SK-N-SH treated with all-trans-retinoic acid at 6 μM for 48 hours (cell line): ENCODE measurements around the gene POT1.

Experiments
- ATAC-seq: fragments of 200-7000 bp; cut with Tn5 transposase; 3 replicates; pipeline ENCODE4 v1.9.1; 2020; ENCODE audit warnings: mild to moderate bottlenecking, moderate library complexity
- BACH2 ChIP-seq: fragments of 250-450 bp; sonication (Bioruptor Pico); IDR thresholded peaks from 2 replicates; pipeline ENCODE4 v1.9.0; 2021; ENCODE audit warnings: mild to moderate bottlenecking, borderline replicate concordance
- CSDC2 ChIP-seq: fragments of 250-450 bp; sonication (Bioruptor Pico); IDR thresholded peaks from 2 replicates; pipeline ENCODE4 v1.5.0; 2020; ENCODE audit warnings: mild to moderate bottlenecking, moderate library complexity
- ESRRG ChIP-seq: fragments of 250-450 bp; sonication (Bioruptor Pico); IDR thresholded peaks from 2 replicates; pipeline ENCODE4 v1.6.1; 2021; ENCODE audit warnings: mild to moderate bottlenecking
- ISL1 ChIP-seq: fragments of 250-450 bp; sonication (Bioruptor Pico); IDR thresholded peaks from 2 replicates; pipeline ENCODE4 v2.1.2; 2022; ENCODE audit warnings: mild to moderate bottlenecking, moderate library complexity
- OSR1 ChIP-seq: fragments of 250-450 bp; sonication (Bioruptor Pico); IDR thresholded peaks from 2 replicates; pipeline ENCODE4 v1.8.0; 2022; ENCODE audit warnings: moderate library complexity, mild to moderate bottlenecking, inconsistent platforms
- PPARA ChIP-seq: fragments of 250-450 bp; sonication (Bioruptor Pico); IDR thresholded peaks from 2 replicates; pipeline ENCODE4 v1.5.0; 2020; ENCODE audit warnings: mild to moderate bottlenecking, borderline replicate concordance
- RARB ChIP-seq: fragments of 250-450 bp; sonication (Bioruptor Pico); IDR thresholded peaks from 2 replicates; pipeline ENCODE4 v1.8.0; 2021; ENCODE audit warnings: mild to moderate bottlenecking, moderate library complexity
- SNAI2 ChIP-seq: fragments of 250-450 bp; sonication (Bioruptor Pico); IDR thresholded peaks from 2 replicates; pipeline ENCODE4 v1.5.0; 2020; ENCODE audit warnings: mild to moderate bottlenecking, moderate library complexity
- TCF4 ChIP-seq: fragments of 250-450 bp; sonication (Bioruptor Pico); IDR thresholded peaks from 2 replicates; pipeline ENCODE4 v1.8.0; 2021; ENCODE audit warnings: mild to moderate bottlenecking, moderate library complexity, borderline replicate concordance
- TOX ChIP-seq: fragments of 250-450 bp; sonication (Bioruptor Pico); IDR thresholded peaks from 2 replicates; pipeline ENCODE4 v1.8.0; 2021; ENCODE audit warnings: mild to moderate bottlenecking, moderate library complexity, borderline replicate concordance
- ZC3H10 ChIP-seq: fragments of 250-450 bp; sonication (Bioruptor Pico); IDR thresholded peaks from 2 replicates; pipeline ENCODE4 v1.5.1; 2021; ENCODE audit warnings: mild to moderate bottlenecking, moderate library complexity
- ZFP3 ChIP-seq: fragments of 250-450 bp; sonication (Bioruptor Pico); IDR thresholded peaks from 2 replicates; pipeline ENCODE4 v1.5.0; 2020; ENCODE audit warnings: mild to moderate bottlenecking, moderate library complexity
- ZFP30 ChIP-seq: fragments of 450-650 bp; formaldehyde crosslinking; IDR thresholded peaks from 2 replicates; pipeline ENCODE4 v1.5.0; 2022; ENCODE audit warnings: mild to moderate bottlenecking, moderate library complexity
- ZNF565 ChIP-seq: fragments of 450-650 bp; formaldehyde crosslinking; conservative IDR thresholded peaks from 2 replicates; pipeline ENCODE4 v1.5.0; 2020; ENCODE audit warnings: low read depth, mild to moderate bottlenecking, moderate library complexity
- ZNF70 ChIP-seq: fragments of 450-650 bp; formaldehyde crosslinking; IDR thresholded peaks from 2 replicates; pipeline ENCODE4 v1.5.0; 2020; ENCODE audit warnings: mild to moderate bottlenecking, moderate library complexity
- TF ChIP-seq, protein P1 (sequence below): fragments of 250-450 bp; sonication (Bioruptor Pico); IDR thresholded peaks from 2 replicates; pipeline ENCODE4 v1.5.1; 2020; ENCODE audit warnings: low read depth, mild to moderate bottlenecking, moderate library complexity
- TF ChIP-seq, protein P2 (sequence below): fragments of 250-450 bp; sonication (Bioruptor Pico); IDR thresholded peaks from 2 replicates; pipeline ENCODE4 v1.5.0; 2020; ENCODE audit warnings: mild to moderate bottlenecking, moderate library complexity
- TF ChIP-seq, protein P3 (sequence below): fragments of 250-450 bp; sonication (Bioruptor Pico); IDR thresholded peaks from 2 replicates; pipeline ENCODE4 v1.8.0; 2021; ENCODE audit warnings: low read depth, mild to moderate bottlenecking, moderate library complexity, borderline replicate concordance

The POT1 gene

GRCh38 chr7:124956160-124956559, 26.5 kb upstream of the POT1 start:
- TF ChIP-seq PPARA (CRISPR knock-in tag) (no peak), BACH2 (CRISPR knock-in tag) (no peak), ZFP30 (no peak), ZNF70 (CRISPR knock-in tag) (no peak), ZC3H10 (CRISPR knock-in tag) (no peak)
- TF ChIP-seq, protein P1, sequence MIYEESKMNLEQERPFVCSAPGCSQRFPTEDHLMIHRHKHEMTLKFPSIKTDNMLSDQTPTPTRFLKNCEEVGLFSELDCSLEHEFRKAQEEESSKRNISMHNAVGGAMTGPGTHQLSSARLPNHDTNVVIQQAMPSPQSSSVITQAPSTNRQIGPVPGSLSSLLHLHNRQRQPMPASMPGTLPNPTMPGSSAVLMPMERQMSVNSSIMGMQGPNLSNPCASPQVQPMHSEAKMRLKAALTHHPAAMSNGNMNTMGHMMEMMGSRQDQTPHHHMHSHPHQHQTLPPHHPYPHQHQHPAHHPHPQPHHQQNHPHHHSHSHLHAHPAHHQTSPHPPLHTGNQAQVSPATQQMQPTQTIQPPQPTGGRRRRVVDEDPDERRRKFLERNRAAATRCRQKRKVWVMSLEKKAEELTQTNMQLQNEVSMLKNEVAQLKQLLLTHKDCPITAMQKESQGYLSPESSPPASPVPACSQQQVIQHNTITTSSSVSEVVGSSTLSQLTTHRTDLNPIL: no peak
- TF ChIP-seq, protein P2, sequence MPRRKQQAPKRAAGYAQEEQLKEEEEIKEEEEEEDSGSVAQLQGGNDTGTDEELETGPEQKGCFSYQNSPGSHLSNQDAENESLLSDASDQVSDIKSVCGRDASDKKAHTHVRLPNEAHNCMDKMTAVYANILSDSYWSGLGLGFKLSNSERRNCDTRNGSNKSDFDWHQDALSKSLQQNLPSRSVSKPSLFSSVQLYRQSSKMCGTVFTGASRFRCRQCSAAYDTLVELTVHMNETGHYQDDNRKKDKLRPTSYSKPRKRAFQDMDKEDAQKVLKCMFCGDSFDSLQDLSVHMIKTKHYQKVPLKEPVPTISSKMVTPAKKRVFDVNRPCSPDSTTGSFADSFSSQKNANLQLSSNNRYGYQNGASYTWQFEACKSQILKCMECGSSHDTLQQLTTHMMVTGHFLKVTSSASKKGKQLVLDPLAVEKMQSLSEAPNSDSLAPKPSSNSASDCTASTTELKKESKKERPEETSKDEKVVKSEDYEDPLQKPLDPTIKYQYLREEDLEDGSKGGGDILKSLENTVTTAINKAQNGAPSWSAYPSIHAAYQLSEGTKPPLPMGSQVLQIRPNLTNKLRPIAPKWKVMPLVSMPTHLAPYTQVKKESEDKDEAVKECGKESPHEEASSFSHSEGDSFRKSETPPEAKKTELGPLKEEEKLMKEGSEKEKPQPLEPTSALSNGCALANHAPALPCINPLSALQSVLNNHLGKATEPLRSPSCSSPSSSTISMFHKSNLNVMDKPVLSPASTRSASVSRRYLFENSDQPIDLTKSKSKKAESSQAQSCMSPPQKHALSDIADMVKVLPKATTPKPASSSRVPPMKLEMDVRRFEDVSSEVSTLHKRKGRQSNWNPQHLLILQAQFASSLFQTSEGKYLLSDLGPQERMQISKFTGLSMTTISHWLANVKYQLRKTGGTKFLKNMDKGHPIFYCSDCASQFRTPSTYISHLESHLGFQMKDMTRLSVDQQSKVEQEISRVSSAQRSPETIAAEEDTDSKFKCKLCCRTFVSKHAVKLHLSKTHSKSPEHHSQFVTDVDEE (CRISPR knock-in tag): no peak
- TF ChIP-seq, protein P3, sequence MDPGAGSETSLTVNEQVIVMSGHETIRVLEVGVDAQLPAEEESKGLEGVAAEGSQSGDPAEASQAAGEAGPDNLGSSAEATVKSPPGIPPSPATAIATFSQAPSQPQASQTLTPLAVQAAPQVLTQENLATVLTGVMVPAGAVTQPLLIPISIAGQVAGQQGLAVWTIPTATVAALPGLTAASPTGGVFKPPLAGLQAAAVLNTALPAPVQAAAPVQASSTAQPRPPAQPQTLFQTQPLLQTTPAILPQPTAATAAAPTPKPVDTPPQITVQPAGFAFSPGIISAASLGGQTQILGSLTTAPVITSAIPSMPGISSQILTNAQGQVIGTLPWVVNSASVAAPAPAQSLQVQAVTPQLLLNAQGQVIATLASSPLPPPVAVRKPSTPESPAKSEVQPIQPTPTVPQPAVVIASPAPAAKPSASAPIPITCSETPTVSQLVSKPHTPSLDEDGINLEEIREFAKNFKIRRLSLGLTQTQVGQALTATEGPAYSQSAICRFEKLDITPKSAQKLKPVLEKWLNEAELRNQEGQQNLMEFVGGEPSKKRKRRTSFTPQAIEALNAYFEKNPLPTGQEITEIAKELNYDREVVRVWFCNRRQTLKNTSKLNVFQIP (CRISPR knock-in tag): no peak
- ATAC-seq: no peak

- TF ChIP-seq BACH2 (CRISPR knock-in tag) (no peak), TCF4 (no peak), ZFP30 (no peak), ZNF565 (CRISPR knock-in tag) (no peak)
- ATAC-seq: no peak
Measured at GRCh38 chr7:124954790-124955189, 25.2 kb upstream of the POT1 start.

GRCh38 chr7:124945680-124946079, 16.1 kb upstream of the POT1 start:
- TF ChIP-seq, protein P2 (CRISPR knock-in tag): no peak
- TF ChIP-seq ZFP3 (no peak), ZNF70 (CRISPR knock-in tag) (no peak), RARB (CRISPR knock-in tag) (no peak), ZC3H10 (CRISPR knock-in tag) (no peak), TOX (CRISPR knock-in tag) (no peak), SNAI2 (no peak), CSDC2 (CRISPR knock-in tag) (no peak), ESRRG (CRISPR knock-in tag) (no peak), ZNF565 (CRISPR knock-in tag) (no peak), ISL1 (CRISPR knock-in tag) (no peak)
- ATAC-seq: no peak

DNA sequence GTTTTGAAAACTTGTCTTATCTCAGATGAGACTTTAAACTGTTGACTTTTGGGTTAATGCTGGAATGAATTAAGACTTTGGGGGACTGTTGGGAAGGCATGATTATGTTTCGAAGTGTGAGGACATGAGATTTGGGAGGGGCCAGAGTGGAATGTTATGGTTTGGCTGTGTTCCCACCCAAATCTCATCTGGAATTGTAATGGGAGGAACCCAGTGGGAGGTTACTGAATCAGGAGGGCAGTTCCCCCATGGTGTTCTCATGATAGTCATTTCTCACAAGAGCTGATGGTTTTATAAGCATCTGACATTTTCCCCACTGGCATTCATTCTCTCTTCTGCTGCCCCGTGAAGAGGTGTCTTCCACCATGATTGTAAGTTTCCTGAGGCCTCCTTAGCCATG, 13.8 kb upstream of the POT1 start:
- ATAC-seq: no peak
- TF ChIP-seq TCF4 (no peak), ZC3H10 (CRISPR knock-in tag) (no peak), ZNF70 (CRISPR knock-in tag) (no peak), ZFP30 (no peak), ZNF565 (CRISPR knock-in tag) (no peak), PPARA (CRISPR knock-in tag) (no peak), OSR1 (no peak), CSDC2 (CRISPR knock-in tag) (no peak), ESRRG (CRISPR knock-in tag) (no peak), ISL1 (CRISPR knock-in tag) (no peak)
- TF ChIP-seq, protein P1: no peak
